Fibroblast of skin of abdomen (primary cell): ENCODE data around the gene DRAM1.
A peak's percentile ranks its signal among the peaks of the same experiment; 100 is the strongest.

ENCODE experiments used
- DNase-seq: peaks from one replicate; pipeline ENCODE4 v3.0.0-alpha.2; 2013

DRAM1 gene

GRCh38 chr12:101941306-101942249 lies 64.2 kb downstream of the DRAM1 start:
- no peak for DNase-seq

GRCh38 chr12:101942250-101942605 lies 64.8 kb downstream of the DRAM1 start:
- DNase-seq, result no peak

GRCh38 chr12:101945369-101946232 lies 68.2 kb downstream of the DRAM1 start:
- peak; percentile 68 for DNase-seq

GRCh38 chr12:101946233-101946611 lies 68.8 kb downstream of the DRAM1 start:
- DNase-seq, result no peak

- no peak for DNase-seq
Measured at GRCh38 chr12:101947316-101947715, 69.9 kb downstream of the DRAM1 start.

GRCh38 chr12:101948365-101948764 lies 71.0 kb downstream of the DRAM1 start:
- DNase-seq, result no peak

- no peak for DNase-seq
Measured at GRCh38 chr12:101951002-101951670, 73.8 kb downstream of the DRAM1 start.

- no peak for DNase-seq
Measured at GRCh38 chr12:101954113-101954512, 76.7 kb downstream of the DRAM1 start.

- no peak for DNase-seq
Measured at GRCh38 chr12:101954676-101955075, 77.3 kb downstream of the DRAM1 start.

GRCh38 chr12:101957252-101957959 lies 80.0 kb downstream of the DRAM1 start:
- DNase-seq, result peak; percentile 64

- no peak for DNase-seq
Measured at GRCh38 chr12:101959607-101960006, 82.2 kb downstream of the DRAM1 start.

GRCh38 chr12:101962486-101962885 lies 85.1 kb downstream of the DRAM1 start:
- peak; percentile 12 for DNase-seq

- no peak for DNase-seq
Measured at GRCh38 chr12:101963697-101964096, 86.3 kb downstream of the DRAM1 start.

- DNase-seq, result no peak
Measured at GRCh38 chr12:101966496-101966895, 89.1 kb downstream of the DRAM1 start.

- DNase-seq, result no peak
Measured at GRCh38 chr12:101967506-101967905, 90.1 kb downstream of the DRAM1 start.

- no peak for DNase-seq
Measured at GRCh38 chr12:101968770-101969169, 91.4 kb downstream of the DRAM1 start.
